Thyroid gland (tissue), 4 donors: Measurements from ENCODE around the gene RAPGEF1.

ENCODE experiments used
- POLR2A ChIP-seq, 2 donors: fragments of 450-650 bp; IDR thresholded peaks; one replicate each; pipeline ENCODE4 v1.6.1; 2017; ENCODE audit warnings: antibody characterized with exemption in 2 of 2, mild to moderate bottlenecking in 2 of 2, moderate library complexity in 1 of 2
- TF ChIP-seq, protein P1 (sequence below), 6 experiments: fragments of 200-600 bp in 3 of 6; fragments of 450-650 bp in 3 of 6; sonication (generic) in 3 of 6; IDR thresholded peaks; one replicate each; pipeline ENCODE4 v1.5.1; 2016 to 2019; ENCODE audit warnings: antibody characterized with exemption in 6 of 6, mild to moderate bottlenecking in 2 of 6, inconsistent platforms in 1 of 6, moderate library complexity in 1 of 6

DNA sequence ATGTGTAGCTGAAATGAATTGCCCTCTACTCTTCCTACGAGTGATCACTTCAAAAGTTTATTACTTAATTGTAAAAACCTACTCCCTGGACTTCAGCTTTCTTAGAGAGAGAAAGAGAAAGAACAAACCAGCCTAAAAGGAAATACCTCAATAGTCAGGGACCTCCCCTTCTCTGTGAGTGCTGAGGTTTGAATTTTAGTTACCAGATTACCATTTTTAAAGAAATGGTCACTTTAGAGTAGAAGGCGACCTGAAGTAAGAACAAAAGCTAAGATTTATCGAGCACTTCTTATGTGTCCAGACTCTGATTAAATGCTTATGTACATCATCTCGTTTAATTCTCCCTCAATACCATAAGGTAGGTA, 11.3 kb downstream of the RAPGEF1 start:
- TF ChIP-seq, protein P1, sequence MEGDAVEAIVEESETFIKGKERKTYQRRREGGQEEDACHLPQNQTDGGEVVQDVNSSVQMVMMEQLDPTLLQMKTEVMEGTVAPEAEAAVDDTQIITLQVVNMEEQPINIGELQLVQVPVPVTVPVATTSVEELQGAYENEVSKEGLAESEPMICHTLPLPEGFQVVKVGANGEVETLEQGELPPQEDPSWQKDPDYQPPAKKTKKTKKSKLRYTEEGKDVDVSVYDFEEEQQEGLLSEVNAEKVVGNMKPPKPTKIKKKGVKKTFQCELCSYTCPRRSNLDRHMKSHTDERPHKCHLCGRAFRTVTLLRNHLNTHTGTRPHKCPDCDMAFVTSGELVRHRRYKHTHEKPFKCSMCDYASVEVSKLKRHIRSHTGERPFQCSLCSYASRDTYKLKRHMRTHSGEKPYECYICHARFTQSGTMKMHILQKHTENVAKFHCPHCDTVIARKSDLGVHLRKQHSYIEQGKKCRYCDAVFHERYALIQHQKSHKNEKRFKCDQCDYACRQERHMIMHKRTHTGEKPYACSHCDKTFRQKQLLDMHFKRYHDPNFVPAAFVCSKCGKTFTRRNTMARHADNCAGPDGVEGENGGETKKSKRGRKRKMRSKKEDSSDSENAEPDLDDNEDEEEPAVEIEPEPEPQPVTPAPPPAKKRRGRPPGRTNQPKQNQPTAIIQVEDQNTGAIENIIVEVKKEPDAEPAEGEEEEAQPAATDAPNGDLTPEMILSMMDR (IDR thresholded peaks at IDR 0.05): no peak
- no peak for TF ChIP-seq POLR2A (IDR thresholded peaks at IDR 0.05)
